ENCODE measurements around the gene C16orf92.

The C16orf92 gene

GRCh38 chr16:30054959-30055553 lies 32.1 kb downstream of the C16orf92 start:
- H3K27ac ChIP-seq (ENCODE audit: low read depth, low read length), result no peak overlapping the region
- H3K9ac ChIP-seq (ENCODE audit: low read length), result no peak overlapping the region
- no peaks in the 10 kb centered on the region; the same call in 1 of the 2 replicates for H3F3A ChIP-seq (ENCODE audit: insufficient read depth)
- TF ChIP-seq CTCF (IDR thresholded peaks at IDR 0.05; ENCODE audit: insufficient read depth, low read length, poor library complexity, severe bottlenecking) (peak; percentile 71), EZH2phosphoT487 (conservative IDR thresholded peaks at IDR 0.05; ENCODE audit: low read length) (no peak)
- H3K79me2 ChIP-seq (ENCODE audit: insufficient read depth, low read length), result no peaks in the 10 kb centered on the region
- no peak overlapping the region for H3K4me3 ChIP-seq (ENCODE audit: insufficient read depth, low read length, poor library complexity, severe bottlenecking)
- no peaks in the 10 kb centered on the region for H3K27me3 ChIP-seq (ENCODE audit: low read length)
- no peaks in the 10 kb centered on the region for H4K20me1 ChIP-seq (ENCODE audit: low read depth, low read length)
- H2AFZ ChIP-seq (ENCODE audit: low read depth, low read length, severe bottlenecking), result no peak overlapping the region
- no peaks in the 10 kb centered on the region for H3K9me3 ChIP-seq (ENCODE audit: insufficient read depth, low read length)
- H3K36me3 ChIP-seq (ENCODE audit: low read length), result no peaks in the 10 kb centered on the region
- no peaks in the 10 kb centered on the region for H3K9me2 ChIP-seq (replicated peaks; ENCODE audit: insufficient read depth, low read length)
- no peak overlapping the region for H3K4me2 ChIP-seq (ENCODE audit: low read depth, low read length, poor library complexity, severe bottlenecking)

GRCh38 chr16:30060346-30060745 lies 37.3 kb downstream of the C16orf92 start:
- Histone ChIP-seq H3K9me3 (ENCODE audit: insufficient read depth, low read length) (no peaks in the 10 kb centered on the region), H3K4me2 (ENCODE audit: low read depth, low read length, poor library complexity, severe bottlenecking) (no peak overlapping the region), H2AFZ (ENCODE audit: low read depth, low read length, severe bottlenecking) (no peak overlapping the region), H3K9ac (ENCODE audit: low read length) (no peak overlapping the region), H4K20me1 (ENCODE audit: low read depth, low read length) (no peaks in the 10 kb centered on the region), H3K36me3 (ENCODE audit: low read length) (no peaks in the 10 kb centered on the region), H3K79me2 (ENCODE audit: insufficient read depth, low read length) (peaks cover 8% of the 10 kb centered on the region; the same call in 1 of the 2 replicates), H3F3A (ENCODE audit: insufficient read depth) (no peaks in the 10 kb centered on the region), H3K9me2 (replicated peaks; ENCODE audit: insufficient read depth, low read length) (no peaks in the 10 kb centered on the region), H3K27ac (ENCODE audit: low read depth, low read length) (no peak overlapping the region), H3K27me3 (ENCODE audit: low read length) (no peaks in the 10 kb centered on the region), H3K4me3 (ENCODE audit: insufficient read depth, low read length, poor library complexity, severe bottlenecking) (no peak overlapping the region)
- no peak for TF ChIP-seq EZH2phosphoT487 (conservative IDR thresholded peaks at IDR 0.05; ENCODE audit: low read length)
- no peak for TF ChIP-seq CTCF (IDR thresholded peaks at IDR 0.05; ENCODE audit: insufficient read depth, low read length, poor library complexity, severe bottlenecking)

- no peaks in the 10 kb centered on the region for H3K9me2 ChIP-seq (replicated peaks; ENCODE audit: insufficient read depth, low read length)
- no peak for TF ChIP-seq EZH2phosphoT487 (conservative IDR thresholded peaks at IDR 0.05; ENCODE audit: low read length)
- TF ChIP-seq CTCF (IDR thresholded peaks at IDR 0.05; ENCODE audit: insufficient read depth, low read length, poor library complexity, severe bottlenecking), result no peak
- H3K9me3 ChIP-seq (ENCODE audit: insufficient read depth, low read length), result no peaks in the 10 kb centered on the region
- no peak overlapping the region for H3K27ac ChIP-seq (ENCODE audit: low read depth, low read length)
- no peaks in the 10 kb centered on the region; the same call in 1 of the 2 replicates for H4K20me1 ChIP-seq (ENCODE audit: low read depth, low read length)
- no peak overlapping the region for H3K4me2 ChIP-seq (ENCODE audit: low read depth, low read length, poor library complexity, severe bottlenecking)
- peaks cover 12% of the 10 kb centered on the region for H3K79me2 ChIP-seq (ENCODE audit: insufficient read depth, low read length)
- H2AFZ ChIP-seq (ENCODE audit: low read depth, low read length, severe bottlenecking), result no peak overlapping the region
- no peak overlapping the region for H3K9ac ChIP-seq (ENCODE audit: low read length)
- no peak overlapping the region for H3K4me3 ChIP-seq (ENCODE audit: insufficient read depth, low read length, poor library complexity, severe bottlenecking)
- H3K27me3 ChIP-seq (ENCODE audit: low read length), result no peaks in the 10 kb centered on the region
- no peaks in the 10 kb centered on the region for H3F3A ChIP-seq (ENCODE audit: insufficient read depth)
- no peaks in the 10 kb centered on the region; the same call in 1 of the 2 replicates for H3K36me3 ChIP-seq (ENCODE audit: low read length)
Measured at GRCh38 chr16:30060836-30061554, 38.0 kb downstream of the C16orf92 start.
